Measurements from ENCODE around the gene DMRTC2.
"Not testable (repeated sequence)": the region's sequence is repeated elsewhere in the genome, so short reads cannot be mapped to it uniquely, and the experiment has no call there.

The DMRTC2 gene

DNA sequence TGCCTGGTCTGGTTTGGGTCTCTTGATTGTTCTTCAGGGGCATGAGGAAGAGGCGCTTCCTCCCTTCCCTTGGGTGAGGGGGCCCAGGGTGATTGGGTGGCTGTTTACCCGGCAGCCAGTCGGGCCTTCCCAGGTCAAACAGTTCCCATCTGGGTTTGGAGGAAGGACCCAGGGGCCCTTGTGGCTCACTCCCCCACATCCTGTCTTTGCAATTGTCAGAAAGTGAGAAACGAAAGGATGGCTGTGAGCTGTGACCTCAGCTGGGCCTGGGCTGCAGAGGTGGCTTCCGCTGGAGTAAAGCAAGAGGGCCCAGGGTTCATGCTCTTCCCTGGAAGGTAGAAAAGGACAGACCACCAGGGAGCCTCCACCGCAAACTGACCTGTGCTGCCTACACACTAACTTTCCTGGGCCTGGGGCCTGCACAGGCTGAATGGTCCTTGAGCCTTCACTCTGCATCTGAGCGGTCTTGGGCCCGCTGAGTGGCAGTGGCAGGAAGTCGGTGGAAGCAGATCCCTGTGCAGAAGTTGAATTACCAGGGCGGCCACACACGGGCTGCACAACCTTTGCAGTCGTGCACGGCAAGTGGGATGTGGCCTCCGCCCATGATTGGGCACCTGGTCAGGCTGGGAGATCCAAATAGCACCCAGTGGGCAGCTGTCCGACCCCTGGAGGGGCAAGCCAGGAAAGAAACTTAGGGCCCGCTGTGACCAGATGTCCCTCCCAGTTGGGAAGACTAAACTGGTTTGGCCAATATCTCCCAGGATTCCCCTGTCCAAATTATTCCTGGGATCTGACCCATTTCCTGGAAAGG lies 26.9 kb downstream of the DMRTC2 start:
- DNase-seq, result peak in 4 of 5 experiments; percentile 39 to 92 (median 66)

DNA sequence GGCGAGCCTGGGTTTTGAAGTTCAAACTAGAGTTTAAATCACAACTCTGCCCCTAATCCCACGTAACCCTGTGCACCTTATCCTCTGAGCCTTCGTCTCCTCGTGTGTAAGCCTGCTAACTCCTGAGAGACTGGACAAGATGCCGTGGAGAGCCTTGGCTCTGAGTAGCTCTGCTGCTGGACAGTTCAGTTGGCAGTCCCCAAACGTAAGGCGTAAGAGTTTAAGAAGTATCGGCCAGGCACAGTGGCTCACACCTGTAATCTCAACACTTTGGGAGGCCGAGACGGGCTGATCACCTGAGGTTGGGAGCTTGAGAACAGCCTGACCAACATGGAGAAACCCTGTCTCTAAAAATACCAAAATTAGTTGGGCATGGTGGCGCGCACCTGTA lies 27.5 kb downstream of the DMRTC2 start:
- DNase-seq, result no peak

DNA sequence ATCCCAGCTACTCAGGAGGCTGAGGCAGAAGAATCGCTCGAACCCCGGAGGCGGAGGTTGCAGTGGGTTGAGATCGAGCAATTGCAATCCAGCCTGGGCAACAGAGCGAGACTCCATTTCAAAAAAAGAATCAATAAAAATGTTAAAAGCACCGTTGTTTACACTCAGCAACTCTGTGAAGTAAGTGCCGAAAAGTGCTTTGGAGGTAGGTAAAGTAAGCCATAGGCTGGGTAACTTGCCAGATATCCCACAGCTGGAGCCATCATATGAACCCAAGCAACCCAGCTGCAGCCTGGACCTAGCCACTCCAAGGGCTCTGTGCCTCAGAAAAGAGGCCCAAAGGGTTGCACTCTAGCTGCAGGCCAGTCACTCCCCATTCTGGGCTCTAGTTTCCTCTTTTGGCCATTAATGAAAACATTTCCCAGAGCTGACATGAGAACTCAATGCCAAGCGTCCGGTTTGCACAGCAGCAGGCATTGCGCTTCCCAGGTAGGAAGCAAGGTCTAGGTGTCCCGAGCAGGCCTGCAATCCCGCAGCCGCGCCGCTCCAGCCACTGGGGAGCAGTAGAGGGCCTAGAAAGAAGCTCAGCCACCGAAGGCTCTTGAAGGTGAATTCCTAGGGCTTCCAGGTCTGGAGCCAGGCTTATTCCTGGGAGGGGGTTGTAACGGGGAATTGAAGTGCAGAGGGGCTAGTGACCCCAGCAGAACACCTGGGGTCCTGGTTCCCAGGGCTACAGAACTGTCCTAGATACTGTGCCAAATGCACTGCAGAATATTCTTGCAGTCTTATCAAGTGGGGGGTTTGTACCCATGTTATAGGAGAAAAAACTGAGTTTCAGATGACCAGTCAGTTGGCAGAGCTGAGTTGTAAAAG lies 28.2 kb downstream of the DMRTC2 start:
- DNase-seq, result peak; percentile 29 to 68 (median 61)

GRCh38 chr19:41875973-41876372 lies 31.1 kb downstream of the DMRTC2 start:
- not testable (repeated sequence) for DNase-seq

- no peak for DNase-seq
Measured at GRCh38 chr19:41876847-41877832, 32.3 kb downstream of the DMRTC2 start, which contains the start of gene CD79A. TSS of gene CD79A (plus strand) at chr19:41877279. CDS start at chr19:41877305, 26 bp downstream.

- no peak for DNase-seq
Measured at GRCh38 chr19:41877916-41878905, 33.4 kb downstream of the DMRTC2 start.

GRCh38 chr19:41879080-41879479 lies 34.2 kb downstream of the DMRTC2 start:
- no peak for DNase-seq

DNA sequence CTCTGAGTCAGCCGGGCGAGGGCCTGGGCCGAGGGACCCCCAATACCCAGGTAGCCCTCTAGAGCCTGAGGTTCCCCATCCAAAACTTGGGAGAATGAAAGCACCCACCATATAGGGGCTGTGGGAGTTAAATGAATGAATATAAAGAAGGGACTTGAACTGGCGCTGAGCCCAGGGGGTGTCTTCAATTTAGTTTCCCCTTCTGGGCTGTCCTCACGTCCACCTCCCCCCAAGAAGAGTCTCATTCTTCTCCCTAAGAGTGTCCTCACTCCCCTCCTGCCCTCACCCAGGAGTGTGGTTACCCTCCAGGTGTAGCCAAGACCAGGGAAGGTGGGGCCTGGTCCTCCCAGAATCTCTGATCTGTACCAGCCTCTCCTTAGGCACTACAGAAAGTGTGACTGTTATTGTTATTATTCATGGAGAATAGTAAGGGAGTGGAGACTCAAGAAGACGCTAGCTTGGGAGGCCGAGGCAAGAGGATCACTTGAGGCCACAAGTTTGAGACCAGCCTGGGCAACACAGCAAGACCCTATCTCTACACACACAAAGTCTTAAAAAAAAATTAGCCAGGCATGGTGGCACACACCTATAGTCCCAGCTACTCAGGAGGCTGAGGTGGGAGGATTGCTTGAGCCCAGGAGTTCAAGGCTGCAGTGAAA lies 35.0 kb downstream of the DMRTC2 start:
- DNase-seq, result no peak

- DNase-seq, result no peak
Measured at GRCh38 chr19:41880329-41880708, 35.5 kb downstream of the DMRTC2 start.

- peak; percentile 33 to 77 (median 57) for DNase-seq
Measured at GRCh38 chr19:41882568-41883462, 38.0 kb downstream of the DMRTC2 start, which contains the start of gene ARHGEF1. TSS of gene ARHGEF1 (plus strand) at chr19:41883184. CDS start at chr19:41888083, 4,899 bp downstream.

GRCh38 chr19:41883463-41883820 lies 38.6 kb downstream of the DMRTC2 start:
- DNase-seq, result no peak

DNA sequence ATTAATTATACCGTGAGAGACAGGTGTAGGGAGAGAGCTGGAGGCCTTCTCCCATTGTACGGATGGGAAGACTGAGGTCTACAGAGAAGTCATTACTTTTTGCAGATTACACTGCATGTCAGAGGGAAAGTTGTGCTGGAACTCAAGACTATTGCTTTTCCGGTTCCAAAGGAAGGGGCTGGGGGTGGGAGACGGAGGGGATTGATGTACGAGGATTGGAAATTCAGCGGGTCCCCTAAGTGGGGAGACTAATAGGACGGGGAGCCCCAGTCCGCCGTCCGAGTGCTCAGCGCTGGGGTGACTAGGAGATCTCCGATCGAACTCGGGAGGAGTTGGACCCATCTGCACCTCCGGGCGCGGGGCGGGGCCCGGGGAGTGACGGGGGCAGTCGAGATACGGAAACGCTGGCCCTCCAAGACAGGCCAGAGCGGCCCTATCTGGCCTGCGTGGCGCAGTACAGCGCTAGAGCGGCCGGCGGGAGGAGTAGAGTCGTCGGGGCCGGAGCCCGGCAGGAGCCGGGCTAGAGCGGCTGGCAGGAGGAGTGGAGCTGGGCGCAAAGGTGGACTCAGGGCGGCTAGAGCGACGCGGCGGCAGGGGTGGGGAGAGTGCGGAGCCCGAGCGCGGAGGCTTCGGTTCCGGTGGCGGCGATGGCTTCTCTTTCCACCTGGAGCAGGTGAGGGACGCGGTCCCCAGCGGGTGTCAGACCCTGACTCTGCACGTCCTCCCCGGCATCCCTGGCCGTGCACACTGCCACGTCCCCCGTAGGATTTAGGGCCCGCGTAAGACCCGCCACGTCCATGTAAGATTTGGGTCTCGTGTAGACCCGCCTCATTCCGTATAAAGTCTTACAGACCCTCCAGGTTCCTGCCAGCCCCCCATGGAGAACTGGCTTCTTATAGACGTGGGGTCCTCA lies 39.2 kb downstream of the DMRTC2 start:
- peak; percentile 52 to 97 (median 80) for DNase-seq

DNA sequence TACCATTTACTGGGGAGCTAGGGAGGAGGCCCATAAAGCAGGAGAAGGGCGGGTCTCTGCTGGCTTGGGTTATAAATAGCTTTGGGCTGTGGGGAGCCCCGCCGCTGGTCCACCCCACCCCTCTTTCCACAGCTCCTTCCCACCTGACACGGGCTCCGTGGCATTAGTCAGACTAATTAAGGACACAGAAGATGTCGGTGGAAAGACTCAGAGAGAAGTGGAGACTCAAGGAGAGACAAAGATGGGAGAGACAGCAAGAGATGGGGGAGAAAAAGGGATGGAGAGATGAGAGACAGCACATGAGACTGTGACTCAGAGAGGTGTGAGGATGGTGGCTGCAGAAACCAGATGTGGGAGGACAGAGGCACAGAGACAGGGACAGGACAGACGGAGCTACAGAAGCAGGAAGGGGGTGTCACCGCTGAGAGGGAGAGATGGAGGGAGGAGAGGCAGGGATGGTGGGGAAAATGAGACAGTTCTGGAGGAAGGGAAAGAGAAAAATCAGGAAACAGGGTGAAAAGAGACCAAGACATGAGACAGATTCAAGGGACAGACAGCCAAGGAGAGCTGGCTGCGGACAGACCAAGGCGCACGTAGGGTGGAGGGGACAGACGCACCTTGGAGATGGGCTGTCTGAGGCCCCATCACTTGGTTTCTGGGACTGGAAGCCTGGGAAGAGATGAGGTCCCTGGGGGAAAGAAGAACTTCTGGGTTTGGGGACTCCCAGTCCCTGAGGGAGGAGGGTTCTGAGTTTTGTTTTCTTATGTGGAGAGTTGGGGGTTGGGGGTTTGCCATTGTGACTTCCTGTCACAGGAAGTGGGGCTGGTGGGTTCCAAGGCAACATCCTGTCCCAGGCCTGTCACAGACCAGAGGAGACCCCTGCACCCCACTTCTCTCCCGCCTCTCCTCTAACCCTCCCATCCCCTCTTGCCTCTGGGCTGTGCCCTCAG lies 42.2 kb downstream of the DMRTC2 start:
- peak in 3 of 5 experiments; percentile 55 to 95 (median 90) for DNase-seq

- DNase-seq, result peak; percentile 35 to 88 (median 75)
Measured at GRCh38 chr19:41887711-41888382, 43.0 kb downstream of the DMRTC2 start.

DNA sequence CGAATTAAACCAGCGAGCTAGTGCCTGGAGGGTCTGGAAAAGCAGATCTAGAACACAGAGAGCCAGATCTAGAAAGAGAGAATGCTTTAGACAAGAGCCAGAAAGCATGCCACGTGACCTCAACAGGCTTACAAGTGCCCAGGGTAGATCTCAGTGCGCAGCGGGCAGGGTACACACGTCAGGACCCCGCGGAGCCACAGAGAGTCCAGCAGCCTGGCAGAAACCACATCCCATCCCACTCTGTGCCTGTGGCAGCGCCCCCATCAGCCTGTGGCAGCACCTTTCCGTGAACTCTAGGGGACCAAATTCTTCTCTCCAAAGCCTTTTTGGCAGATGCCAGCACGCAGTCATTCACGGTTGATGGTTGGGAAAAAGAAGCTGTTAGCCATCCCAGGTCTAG lies 44.1 kb downstream of the DMRTC2 start:
- DNase-seq, result peak in 1 of 5 experiments; percentile 57

GRCh38 chr19:41889896-41890295 lies 45.1 kb downstream of the DMRTC2 start:
- DNase-seq, result no peak

All from T-helper 2 cell (primary cell).